Stimulated activated CD8-positive, alpha-beta memory T cell treated with anti-CD3 and anti-CD28 coated beads, Interleukin-7, amount 100 ng/mL, for 1 hour (primary cell): ENCODE data around the gene SPINK4.

Experiments
- DNase-seq, 2 donors: peaks; one replicate each; pipeline ENCODE4 v3.0.0-alpha.2; 2020; ENCODE audit warnings: low read depth in 2 of 2

The SPINK4 gene

DNA sequence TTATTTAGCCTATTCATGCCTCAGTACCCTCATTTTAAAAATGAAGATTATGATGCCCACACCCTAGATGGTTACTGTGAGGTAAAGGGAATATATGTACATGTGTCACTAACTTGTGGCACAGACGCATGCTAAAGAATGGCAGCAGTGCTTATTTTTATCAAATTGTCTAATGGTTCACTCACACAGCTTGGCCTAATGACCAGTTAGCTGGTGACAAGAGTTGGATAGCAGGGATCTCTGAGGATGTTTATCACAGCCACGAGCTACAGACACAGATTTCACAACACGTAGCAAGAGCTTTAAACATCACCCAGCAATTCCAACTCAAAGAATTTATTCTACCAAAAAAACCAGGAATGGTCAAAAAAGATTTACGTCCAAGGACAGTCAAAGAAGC lies 17.3 kb downstream of the SPINK4 start:
- DNase-seq: no peak

- no peak for DNase-seq
Measured at GRCh38 chr9:33260372-33260771, 20.4 kb downstream of the SPINK4 start.

DNA sequence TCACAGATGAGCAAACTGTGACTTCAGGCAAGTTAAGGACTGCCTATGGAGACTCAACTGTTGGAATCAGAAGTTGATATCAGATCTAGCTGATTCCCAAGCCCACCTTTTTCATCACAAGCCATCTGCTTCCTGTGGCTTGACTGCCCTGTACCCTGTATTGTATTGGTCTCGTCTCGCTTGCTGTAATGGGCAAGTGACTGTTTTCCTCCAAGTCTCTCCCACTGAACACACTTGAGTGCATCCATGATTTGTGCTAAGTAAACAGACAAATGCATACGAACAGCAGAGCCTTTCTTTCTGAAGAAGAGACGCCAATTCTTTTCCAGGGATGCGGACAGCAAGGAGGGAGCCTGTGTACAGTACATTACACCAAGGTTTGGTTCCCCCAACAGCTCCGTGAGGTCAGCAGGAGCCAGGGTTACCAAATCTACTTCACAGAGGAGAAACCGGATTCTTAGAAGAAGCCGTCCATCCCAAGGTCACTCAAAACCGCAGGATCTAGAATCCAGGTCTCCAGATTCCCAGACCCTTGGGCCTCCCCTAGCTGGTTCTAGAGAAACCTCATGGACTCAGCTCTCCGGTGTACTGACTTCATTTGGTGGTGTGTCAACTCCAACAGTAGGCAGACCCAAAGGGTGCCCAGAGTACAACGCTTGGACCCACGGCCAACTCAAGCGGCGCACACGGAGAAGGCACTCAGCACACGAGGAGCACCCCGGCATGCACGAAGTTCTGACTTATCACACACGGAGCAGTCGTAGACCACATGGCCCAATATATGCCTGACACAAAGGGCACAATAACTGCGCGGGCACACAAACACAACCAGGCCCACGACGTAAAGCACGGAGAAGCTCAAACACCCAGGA lies 23.4 kb downstream of the SPINK4 start:
- DNase-seq: no peak

DNA sequence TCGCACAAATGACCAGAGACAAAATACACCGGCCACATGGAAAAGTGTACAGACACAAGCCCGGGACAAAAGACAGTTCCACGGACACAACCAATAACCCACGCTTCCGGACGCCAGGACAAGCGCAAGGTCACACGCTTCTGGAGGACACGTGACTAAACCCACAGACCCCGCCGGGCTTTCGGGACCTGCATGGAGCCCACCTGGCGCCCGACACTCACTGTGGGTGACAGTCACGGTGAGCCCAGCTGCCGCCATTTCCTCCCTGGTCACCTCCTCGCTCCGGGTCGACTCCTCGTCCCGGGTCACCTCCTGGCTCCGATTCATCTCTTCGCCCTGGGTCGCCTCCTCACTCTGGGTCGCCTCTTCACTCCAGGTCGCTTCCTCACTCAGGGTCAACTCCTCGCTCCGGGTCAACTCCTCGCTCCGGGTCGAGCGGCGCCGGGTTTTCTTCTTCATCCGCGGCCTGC lies 24.1 kb downstream of the SPINK4 start:
- DNase-seq: peak in 1 of 2 donors; percentile 5

GRCh38 chr9:33264473-33265177 lies 24.7 kb downstream of the SPINK4 start, which contains the start of the genes BAG1 and CHMP5:
BAG1 (minus strand) TSS chr9:33264708.
CHMP5 (plus strand) TSS chr9:33265049; CDS start chr9:33265079, 30 bp downstream.
- peak; percentile 99 to 100 for DNase-seq

GRCh38 chr9:33265211-33265865 lies 25.4 kb downstream of the SPINK4 start:
- DNase-seq: no peak

- DNase-seq: no peak
Measured at GRCh38 chr9:33267151-33267767, 27.3 kb downstream of the SPINK4 start.

- no peak for DNase-seq
Measured at GRCh38 chr9:33270146-33270545, 30.2 kb downstream of the SPINK4 start.

- no peak for DNase-seq
Measured at GRCh38 chr9:33272061-33272460, 32.1 kb downstream of the SPINK4 start.

DNA sequence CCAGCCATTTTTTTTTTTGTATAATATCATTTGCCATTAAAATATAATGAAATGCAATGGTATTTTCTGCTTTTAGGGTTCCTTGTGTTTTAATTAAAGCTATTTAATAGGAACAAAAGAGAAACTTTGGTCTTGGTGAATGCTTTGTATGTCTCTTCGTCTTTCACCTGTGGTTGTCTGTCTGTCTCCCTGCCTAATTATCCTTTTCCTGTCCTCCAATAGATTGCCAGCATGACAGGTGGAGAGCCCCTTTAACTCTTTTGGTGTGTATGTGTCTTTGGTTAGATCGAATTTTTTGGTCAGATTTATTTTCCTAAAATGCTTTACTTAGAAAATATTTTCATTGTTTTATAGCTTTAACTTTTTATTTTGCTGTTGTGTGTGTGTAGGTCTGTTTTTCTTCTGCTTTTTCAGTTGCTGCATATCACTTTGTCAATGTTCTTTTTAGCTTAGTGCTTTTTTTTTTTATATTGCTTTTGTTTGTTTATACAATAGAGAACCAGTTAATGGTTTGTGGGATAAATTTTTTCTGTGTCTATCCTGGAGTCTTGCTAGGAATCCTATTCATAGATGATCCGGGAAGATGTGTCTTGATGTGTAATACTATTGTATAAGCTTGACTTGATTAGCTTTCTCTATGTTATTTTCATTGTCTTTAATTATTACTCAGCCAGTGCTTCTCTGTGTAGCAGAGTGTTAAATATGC lies 33.5 kb downstream of the SPINK4 start:
- DNase-seq: no peak

GRCh38 chr9:33273972-33274328 lies 34.0 kb downstream of the SPINK4 start:
- DNase-seq: no peak

- no peak for DNase-seq
Measured at GRCh38 chr9:33277484-33277883, 37.5 kb downstream of the SPINK4 start.

- DNase-seq: no peak
Measured at GRCh38 chr9:33285502-33285901, 45.5 kb downstream of the SPINK4 start.

- peak in 1 of 2 donors; percentile 7 for DNase-seq
Measured at GRCh38 chr9:33287087-33287490, 47.1 kb downstream of the SPINK4 start.

DNA sequence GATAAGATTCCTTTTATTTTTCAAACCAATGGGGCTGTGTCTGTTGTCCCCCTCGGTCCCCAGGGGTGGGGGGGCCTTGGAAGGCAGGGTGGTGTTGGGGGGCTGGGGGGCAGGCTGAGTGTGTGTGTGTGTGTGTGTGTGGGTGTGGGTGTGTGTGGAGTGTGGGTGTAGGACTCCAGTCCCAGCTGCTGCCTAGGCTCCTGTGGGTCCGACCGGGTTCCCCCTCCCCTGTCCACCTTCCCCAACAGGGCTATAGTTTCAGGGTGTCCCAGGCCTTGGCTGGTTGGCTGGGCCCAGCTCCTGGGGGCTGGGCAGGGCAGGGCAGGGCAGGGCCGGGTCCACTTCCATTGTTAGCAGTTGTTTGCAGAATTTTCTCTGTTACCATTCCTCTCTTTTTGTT lies 48.3 kb downstream of the SPINK4 start:
- no peak for DNase-seq

- DNase-seq: no peak
Measured at GRCh38 chr9:33288828-33289483, 49.0 kb downstream of the SPINK4 start.

DNA sequence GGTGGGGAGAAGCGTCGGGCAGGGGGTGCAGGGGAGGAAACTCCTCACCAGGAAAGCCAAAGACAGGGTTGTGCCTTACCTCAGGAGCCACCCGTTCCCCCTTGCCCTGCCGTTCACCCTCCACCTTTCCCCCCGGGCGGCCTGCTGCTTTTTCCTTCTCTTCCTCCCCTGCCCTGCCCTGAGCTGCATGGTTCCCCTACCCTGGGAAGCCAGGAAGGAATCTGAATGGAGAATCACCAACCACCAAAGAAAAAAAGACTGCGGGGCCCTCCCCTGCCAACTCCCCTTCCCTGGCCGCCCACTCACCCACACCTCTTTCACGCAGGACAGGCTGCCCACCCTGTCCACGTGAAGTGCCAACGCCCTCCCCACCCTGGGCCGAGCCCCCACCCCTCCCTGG lies 49.5 kb downstream of the SPINK4 start:
- DNase-seq: no peak

DNA sequence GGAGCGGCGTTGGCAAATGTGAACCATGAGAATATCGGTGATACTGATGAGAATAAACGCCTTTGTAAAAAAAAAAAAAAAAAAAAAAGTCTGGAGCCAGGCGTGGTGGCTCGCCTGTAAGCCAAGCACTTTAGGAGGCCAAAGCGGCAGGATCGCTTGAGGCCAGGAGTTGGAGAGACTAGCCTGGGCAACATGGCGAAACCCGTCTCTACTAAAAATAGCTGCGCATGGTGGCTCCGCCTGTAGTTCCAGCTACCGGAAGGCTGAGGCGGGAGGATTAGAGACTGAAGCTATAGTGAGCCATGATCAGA lies 49.9 kb downstream of the SPINK4 start:
- no peak for DNase-seq

DNA sequence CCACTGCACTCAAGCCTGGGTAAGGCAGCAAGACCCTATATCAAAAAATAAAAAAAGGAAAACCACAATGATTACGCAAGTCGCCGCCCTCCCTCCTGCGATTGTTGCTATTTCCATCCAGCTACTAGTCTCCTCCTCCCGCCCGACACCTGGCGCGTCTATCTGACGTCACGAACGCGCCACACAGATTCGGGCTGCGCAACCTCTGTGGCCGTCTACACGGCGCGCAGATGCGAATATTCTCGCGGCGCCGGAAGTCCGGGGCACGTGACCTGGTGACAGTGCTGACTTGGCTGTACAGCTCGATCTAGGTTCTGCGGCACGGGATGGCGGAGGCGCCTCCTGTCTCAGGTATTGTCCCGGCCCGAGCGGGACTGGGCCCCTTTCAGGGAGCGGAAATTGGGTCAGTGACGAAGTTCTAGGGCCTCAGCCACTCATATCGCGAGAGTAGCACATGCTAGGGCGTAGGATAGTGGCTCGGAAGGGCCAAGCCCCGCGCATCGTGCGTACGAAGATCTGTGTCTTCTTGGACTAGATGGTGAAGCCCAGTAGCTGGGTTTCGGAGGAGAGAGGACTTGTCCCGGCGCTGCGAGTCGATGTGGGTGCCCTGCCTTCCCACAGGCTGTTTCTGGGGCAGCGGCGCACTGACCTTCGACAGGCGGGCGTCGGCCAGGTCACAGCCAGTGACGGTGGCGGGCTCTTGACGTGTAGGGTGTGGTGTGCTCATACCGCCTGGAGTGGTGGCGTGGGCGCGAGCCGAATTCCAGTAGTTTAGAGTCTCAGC lies 50.5 kb downstream of the SPINK4 start, which contains the start of gene NFX1:
NFX1 (plus strand) TSS at position 270 of the 784 bp plus-strand sequence; CDS start at position 327, 57 bp downstream.
- DNase-seq: peak; percentile 96 to 98

DNA sequence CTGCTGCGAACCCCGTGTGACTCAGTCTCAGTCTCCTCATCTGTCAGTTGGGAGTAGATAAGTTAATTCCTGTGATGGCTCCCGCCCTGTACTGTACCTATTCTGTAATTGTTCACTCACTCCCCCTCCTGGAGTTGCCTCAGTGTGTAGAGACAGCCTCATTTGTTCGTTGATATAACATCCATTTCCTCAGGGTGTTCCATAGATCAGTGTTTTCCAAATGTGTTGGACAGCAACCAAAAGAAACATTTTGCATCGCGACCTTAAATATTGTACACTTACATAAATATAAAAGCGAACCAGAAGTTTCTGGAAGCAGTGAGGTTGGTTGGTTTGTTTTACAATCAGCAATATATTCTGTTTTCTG lies 51.0 kb downstream of the SPINK4 start:
- DNase-seq: no peak
